Aorta (tissue), 5 donors: ENCODE results near the gene TNXB. TPM values are rescaled to one million over a fixed set of nuclear protein-coding genes. Genes with fewer than 3 reads are reported as not detected.
A peak's percentile ranks its signal among the peaks of the same experiment; 100 is the strongest.
"Not testable (repeated sequence)": the region's sequence is repeated elsewhere in the genome, so short reads cannot be mapped to it uniquely, and the experiment has no call there.

ENCODE experiments used
- ATAC-seq: fragments of 200-7000 bp; cut with Tn5 transposase; one replicate; pipeline ENCODE4 v1.9.1; 2022; ENCODE audit warnings: moderate library complexity; ENCODE audit not compliant: low FRiP score
- DNase-seq, 2 donors: peaks; one replicate each; pipeline ENCODE4 v3.0.0-alpha.2; 2020
- H3K27ac ChIP-seq, 2 donors: one replicate each; pipeline ENCODE4 v1.5.1; 2013; ENCODE audit warnings: low read length in 2 of 2, mild to moderate bottlenecking in 2 of 2, moderate library complexity in 2 of 2, control low read depth in 1 of 2, inconsistent platforms in 1 of 2, low read depth in 1 of 2
- H3K27me3 ChIP-seq, 2 donors: one replicate each; pipeline ENCODE4 v1.6.1; 2013; ENCODE audit warnings: control low read depth in 1 of 2, low read length in 1 of 2, mild to moderate bottlenecking in 1 of 2, moderate library complexity in 1 of 2; ENCODE audit not compliant: insufficient read depth in 2 of 2, control insufficient read depth in 1 of 2
- H3K36me3 ChIP-seq, 2 donors: one replicate each; pipeline ENCODE4 v1.6.1; 2013; ENCODE audit warnings: control low read depth in 1 of 2, low read length in 1 of 2, mild to moderate bottlenecking in 1 of 2; ENCODE audit not compliant: insufficient read depth in 2 of 2, control insufficient read depth in 1 of 2
- H3K4me1 ChIP-seq, 2 donors: one replicate each; pipeline ENCODE4 v1.6.1; 2013; ENCODE audit warnings: low read length in 2 of 2, control low read depth in 1 of 2, mild to moderate bottlenecking in 1 of 2, moderate library complexity in 1 of 2; ENCODE audit not compliant: insufficient read depth in 2 of 2, control insufficient read depth in 1 of 2
- H3K4me3 ChIP-seq, 2 donors: one replicate each; pipeline ENCODE4 v1.5.1; 2013; ENCODE audit warnings: low read length in 2 of 2, control low read depth in 1 of 2, mild to moderate bottlenecking in 1 of 2
- H3K9me3 ChIP-seq: one replicate; pipeline ENCODE4 v1.6.1; 2013; ENCODE audit warnings: mild to moderate bottlenecking, low read length; ENCODE audit not compliant: control insufficient read depth
- WGBS, 2 donors: extraction: QIAGEN DNeasy Blood & Tissue Kit; methylation state at CpG; one replicate each; pipeline ENCODE4 v1.1.7; 2013; 5-methylcytosine and 5-hydroxymethylcytosine counted together
- intact Hi-C, 2 donors: fragments of 100-400 bp; cut with DNase I; formaldehyde crosslinking; loops; one replicate each; pipeline versions ENCODE4 v1.14.2 to v1.15.0; 2022
- polyA plus RNA-seq, 2 donors: library from polyadenylated mRNA; stranded (reverse); fragments of 200-250 nt; gene quantifications; one replicate each; pipeline ENCODE4 v1.2.3, GENCODE V29; 2013
- total RNA-seq, 2 donors: library from RNA; stranded (reverse); fragmentation: NEBNext Ultra II Directional; extraction: Animal tissue kit (Norgen Biotek cat#: 25700); gene quantifications; one replicate each; pipeline ENCODE4 v1.2.1, GENCODE V29; 2021
- donor health status: healthy with polysubstance abuse.
- donor health status: Bipolar disorder and iron deficiency.
- donor health status: DM: no; HTN: no; CAD: no.
- donor health status: DM: no; HTN: no; CAD: no.
- donor health status: DM: yes; HTN: yes; CAD: no.

Gene TNXB
- total and polyA plus RNA-seq, 4 donors: 11.1 to 441 (median 116) TPM

DNA sequence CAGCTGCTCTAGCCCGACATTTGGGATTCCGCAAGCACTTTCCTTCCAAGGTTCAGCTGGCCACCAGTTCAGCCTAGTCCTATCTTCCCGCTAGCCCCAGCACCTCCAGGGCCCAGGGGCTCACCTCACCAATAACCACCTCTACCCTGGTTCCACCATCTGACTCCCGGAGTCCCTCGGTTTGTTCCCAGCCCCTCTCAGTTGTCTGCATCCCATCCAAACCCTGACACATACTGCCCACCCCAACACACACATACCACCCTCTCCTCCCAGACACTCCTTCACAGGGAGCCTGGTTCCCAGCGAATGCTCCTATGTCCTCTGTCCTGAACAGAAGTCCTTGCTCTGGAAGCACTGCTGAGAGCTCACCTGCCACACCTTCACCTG is 418 bp downstream of the TNXB start:
- Histone ChIP-seq H3K4me1 (peaks cover 0 to 5% of the 10 kb centered on the region in 2 donors), H3K36me3 (no peaks in the 10 kb centered on the region), H3K9me3 (no peaks in the 10 kb centered on the region), H3K27ac (peak overlapping the region in 1 of 2 donors; percentile 4), H3K4me3 (peak overlapping the region in 1 of 2 donors; percentile 1), H3K27me3 (no peaks in the 10 kb centered on the region)
- 8 to 10% methylated on average over 6 of the region's 6 CpGs for WGBS, 2 donors
- intact Hi-C loops: no loop called here
- peak; percentile 20 for ATAC-seq
- no peak for DNase-seq

GRCh38 chr6:32108094-32108627 is 977 bp downstream of the TNXB start:
- Histone ChIP-seq H3K27ac (peak overlapping the region; percentile 31 to 73), H3K4me1 (peaks cover 0 to 5% of the 10 kb centered on the region in 2 donors), H3K4me3 (peak overlapping the region in 1 of 2 donors; percentile 1), H3K9me3 (no peaks in the 10 kb centered on the region), H3K36me3 (no peaks in the 10 kb centered on the region), H3K27me3 (no peaks in the 10 kb centered on the region)
- intact Hi-C loops: no loop called here
- WGBS, 2 donors: 0 to 2% methylated on average over 9 to 15 of the region's 15 CpGs
- DNase-seq (peak; percentile 75 to 85), ATAC-seq (peak; percentile 84)

GRCh38 chr6:32107406-32107805 is 1.7 kb downstream of the TNXB start:
- ATAC-seq (no peak), DNase-seq (peak; percentile 70 to 79)
- Histone ChIP-seq H3K4me3 (no peak overlapping the region), H3K9me3 (no peaks in the 10 kb centered on the region), H3K4me1 (peaks cover 0 to 5% of the 10 kb centered on the region in 2 donors), H3K27me3 (no peaks in the 10 kb centered on the region), H3K36me3 (no peaks in the 10 kb centered on the region), H3K27ac (peak overlapping the region in 1 of 2 donors; percentile 73)
- 6 to 14% methylated on average over 1 of the region's 1 CpG for WGBS, 2 donors
- intact Hi-C loops: loop anchor here in 1 of 2 donors (2.0 kb wide), 1 partner anchor 15 kb away; no protein-coding TSS in a partner anchor

- Histone ChIP-seq H3K9me3 (no peaks in the 10 kb centered on the region), H3K4me1 (peaks cover 0 to 5% of the 10 kb centered on the region in 2 donors), H3K27ac (no peak overlapping the region), H3K36me3 (no peaks in the 10 kb centered on the region), H3K27me3 (no peaks in the 10 kb centered on the region), H3K4me3 (no peak overlapping the region)
- intact Hi-C loops: no loop called here
- no peak for DNase-seq
- 85 to 89% methylated on average over 4 of the region's 4 CpGs for WGBS, 2 donors
- ATAC-seq: no peak
Observed at GRCh38 chr6:32105433-32105832, 3.7 kb downstream of the TNXB start.

- Histone ChIP-seq H3K36me3 (no peaks in the 10 kb centered on the region), H3K27ac (no peak overlapping the region), H3K4me1 (no peaks in the 10 kb centered on the region), H3K9me3 (no peaks in the 10 kb centered on the region), H3K4me3 (no peak overlapping the region), H3K27me3 (no peaks in the 10 kb centered on the region)
- 94 to 95% methylated on average over 3 of the region's 3 CpGs for WGBS, 2 donors
- ATAC-seq (no peak), DNase-seq (no peak)
- intact Hi-C loops: no loop called here
Observed at GRCh38 chr6:32102255-32102654, 6.9 kb downstream of the TNXB start.

GRCh38 chr6:32100251-32100650 is 8.9 kb downstream of the TNXB start:
- H3K36me3 ChIP-seq, H3K4me3 ChIP-seq, H3K27me3 ChIP-seq, H3K4me1 ChIP-seq, H3K9me3 ChIP-seq, ATAC-seq, DNase-seq, H3K27ac ChIP-seq, intact Hi-C loops: not testable (repeated sequence)
- 91 to 92% methylated on average over 8 of the region's 8 CpGs for WGBS, 2 donors

GRCh38 chr6:32097364-32097763 is 11.8 kb downstream of the TNXB start:
- WGBS, 2 donors: 94 to 98% methylated on average over 3 of the region's 3 CpGs
- ATAC-seq: no peak
- DNase-seq: no peak
- Histone ChIP-seq H3K4me3 (no peak overlapping the region), H3K27ac (no peak overlapping the region), H3K36me3 (no peaks in the 10 kb centered on the region), H3K4me1 (no peaks in the 10 kb centered on the region), H3K9me3 (no peaks in the 10 kb centered on the region), H3K27me3 (no peaks in the 10 kb centered on the region)
- intact Hi-C loops: no loop called here

GRCh38 chr6:32096394-32097258 is 12.5 kb downstream of the TNXB start:
- WGBS, 2 donors: 51 to 52% methylated on average over 88 to 90 of the region's 90 CpGs
- no peaks in the 10 kb centered on the region for H3K27me3 ChIP-seq
- H3K4me3 ChIP-seq: no peak overlapping the region
- H3K9me3 ChIP-seq: no peaks in the 10 kb centered on the region
- no peak overlapping the region for H3K27ac ChIP-seq
- H3K36me3 ChIP-seq: no peaks in the 10 kb centered on the region
- ATAC-seq: peak; percentile 10
- DNase-seq: no peak
- intact Hi-C loops: no loop called here
- peaks cover 0 to 4% of the 10 kb centered on the region in 2 donors for H3K4me1 ChIP-seq

DNA sequence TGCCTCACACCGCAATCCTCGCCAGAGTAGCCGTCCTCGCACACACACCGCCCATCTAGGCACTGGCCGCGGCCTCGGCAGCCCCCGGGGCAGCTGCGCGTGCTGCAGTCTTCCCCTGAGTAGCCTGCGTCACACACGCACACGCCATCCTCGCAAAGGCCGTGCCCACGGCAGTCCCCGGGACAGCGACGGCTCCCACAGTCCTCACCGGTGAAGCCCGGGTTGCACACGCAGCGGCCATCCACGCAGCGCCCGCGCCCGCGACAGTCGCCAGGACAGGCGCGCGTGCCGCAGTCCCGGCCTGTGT is 13.1 kb downstream of the TNXB start:
- no peak for ATAC-seq
- intact Hi-C loops: no loop called here
- DNase-seq: no peak
- Histone ChIP-seq H3K36me3 (no peaks in the 10 kb centered on the region), H3K4me3 (no peak overlapping the region), H3K27ac (no peak overlapping the region), H3K9me3 (no peaks in the 10 kb centered on the region), H3K27me3 (no peaks in the 10 kb centered on the region), H3K4me1 (peaks cover 0 to 4% of the 10 kb centered on the region in 2 donors)
- WGBS, 2 donors: 53 to 63% methylated on average over 35 to 36 of the region's 36 CpGs
